ENCODE data around the gene LRRC4C.

LRRC4C gene

DNA sequence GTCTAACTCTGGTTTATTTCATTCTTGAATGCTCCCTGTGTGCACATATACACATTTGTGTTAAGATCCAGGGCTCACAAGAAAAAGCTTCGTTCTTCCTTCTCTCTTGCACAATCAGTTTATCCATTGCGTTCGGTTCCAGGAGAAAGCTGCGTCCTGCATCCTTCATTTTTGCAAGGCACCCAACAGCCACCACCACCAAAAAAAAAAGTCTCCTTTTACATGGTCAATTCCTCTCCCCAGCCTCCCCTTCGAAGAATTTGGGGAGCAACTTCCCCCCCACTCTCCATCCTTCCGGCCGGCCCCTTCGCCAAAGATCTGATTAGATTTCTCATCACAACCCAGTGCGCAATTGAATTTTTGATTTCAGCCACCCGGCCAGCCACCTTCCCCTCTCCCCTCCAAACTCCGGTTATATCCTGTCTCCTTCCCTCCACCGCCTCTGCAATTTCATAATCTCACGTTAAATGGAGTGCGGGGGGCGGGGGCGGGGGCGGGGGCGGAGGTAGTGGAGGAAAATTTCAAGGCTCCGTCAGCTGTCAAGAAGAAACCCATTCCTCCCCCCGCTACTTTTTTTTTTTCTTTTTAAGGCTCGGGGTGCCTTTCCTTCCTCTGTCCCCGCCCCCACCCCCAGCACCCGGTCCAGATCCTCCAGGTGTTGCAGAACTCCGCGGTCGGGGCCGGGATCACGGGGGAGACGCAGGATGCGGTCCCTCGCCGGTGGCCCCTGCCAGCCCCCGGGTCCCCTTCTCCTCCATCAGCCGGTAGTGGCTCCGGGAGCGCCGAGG lies 1166.5 kb downstream of the LRRC4C start:
- Histone ChIP-seq H3K4me3 (ENCODE audit: low read depth, low read length) (peak overlapping the region; percentile 81), H3K9me3 (ENCODE audit: control insufficient read depth, insufficient read depth, low read depth, low read length) (no peaks in the 10 kb centered on the region), H3K27me3 (ENCODE audit: control insufficient read depth, insufficient read depth, low read length) (peaks cover 50% of the 10 kb centered on the region), H3K4me1 (ENCODE audit: control insufficient read depth, insufficient read depth, low read length) (peaks cover 11% of the 10 kb centered on the region), H3K36me3 (ENCODE audit: control insufficient read depth, insufficient read depth, low read length) (no peaks in the 10 kb centered on the region), H3K27ac (ENCODE audit: low read depth, low read length) (no peak overlapping the region), H3K9ac (ENCODE audit: low read length) (peak overlapping the region; percentile 13)

DNA sequence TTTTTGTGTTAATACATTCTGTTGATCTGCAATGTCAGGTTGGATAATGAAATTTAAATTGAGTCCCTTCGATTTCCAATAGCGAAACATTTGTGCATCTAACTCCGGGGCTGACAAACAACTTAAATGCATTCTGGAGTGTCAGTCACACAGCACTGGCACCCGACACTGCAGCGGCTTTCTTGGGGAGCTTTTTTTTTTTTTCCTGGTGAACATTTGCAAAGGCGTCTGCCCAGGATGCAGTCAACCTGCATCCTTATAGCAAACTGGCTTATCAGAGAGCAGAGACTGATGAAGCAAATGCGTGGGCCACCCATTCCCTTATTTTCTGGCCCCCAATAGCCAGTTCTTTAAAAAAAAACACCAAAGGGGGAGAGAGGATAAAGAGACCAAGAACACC lies 1167.7 kb downstream of the LRRC4C start:
- H3K9me3 ChIP-seq (ENCODE audit: control insufficient read depth, insufficient read depth, low read depth, low read length) = no peaks in the 10 kb centered on the region
- no peaks in the 10 kb centered on the region for H3K36me3 ChIP-seq (ENCODE audit: control insufficient read depth, insufficient read depth, low read length)
- no peak overlapping the region for H3K9ac ChIP-seq (ENCODE audit: low read length)
- peaks cover 53% of the 10 kb centered on the region for H3K27me3 ChIP-seq (ENCODE audit: control insufficient read depth, insufficient read depth, low read length)
- peak overlapping the region; percentile 81; the same call in 1 of the 2 replicates for H3K4me3 ChIP-seq (ENCODE audit: low read depth, low read length)
- H3K27ac ChIP-seq (ENCODE audit: low read depth, low read length) = no peak overlapping the region
- peaks cover 11% of the 10 kb centered on the region for H3K4me1 ChIP-seq (ENCODE audit: control insufficient read depth, insufficient read depth, low read length)

DNA sequence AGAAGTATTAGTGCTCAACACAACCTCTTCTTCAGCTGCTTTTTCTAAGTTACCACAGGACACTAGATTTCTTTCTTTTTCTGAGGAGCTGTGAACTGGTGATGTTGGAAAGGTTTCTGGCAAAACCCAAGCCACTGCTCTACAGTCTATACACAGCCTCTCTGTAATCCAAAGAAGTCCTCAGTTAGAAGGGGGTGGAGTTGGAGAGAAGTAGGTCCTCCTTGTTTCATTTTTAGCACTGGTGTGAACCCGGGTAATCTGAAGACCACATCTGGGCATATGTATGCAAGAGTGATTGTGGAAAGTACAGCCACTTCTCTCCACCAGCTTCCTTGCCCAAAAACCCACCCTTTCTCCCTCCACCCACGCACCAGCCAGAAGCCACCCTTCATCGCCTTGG lies 1168.1 kb downstream of the LRRC4C start:
- peak overlapping the region; percentile 34; the same call in 1 of the 2 replicates for H3K4me3 ChIP-seq (ENCODE audit: low read depth, low read length)
- H3K9ac ChIP-seq (ENCODE audit: low read length) = no peak overlapping the region
- H3K4me1 ChIP-seq (ENCODE audit: control insufficient read depth, insufficient read depth, low read length) = peaks cover 11% of the 10 kb centered on the region
- no peaks in the 10 kb centered on the region for H3K9me3 ChIP-seq (ENCODE audit: control insufficient read depth, insufficient read depth, low read depth, low read length)
- H3K36me3 ChIP-seq (ENCODE audit: control insufficient read depth, insufficient read depth, low read length) = no peaks in the 10 kb centered on the region
- H3K27me3 ChIP-seq (ENCODE audit: control insufficient read depth, insufficient read depth, low read length) = peaks cover 53% of the 10 kb centered on the region
- H3K27ac ChIP-seq (ENCODE audit: low read depth, low read length) = no peak overlapping the region

DNA sequence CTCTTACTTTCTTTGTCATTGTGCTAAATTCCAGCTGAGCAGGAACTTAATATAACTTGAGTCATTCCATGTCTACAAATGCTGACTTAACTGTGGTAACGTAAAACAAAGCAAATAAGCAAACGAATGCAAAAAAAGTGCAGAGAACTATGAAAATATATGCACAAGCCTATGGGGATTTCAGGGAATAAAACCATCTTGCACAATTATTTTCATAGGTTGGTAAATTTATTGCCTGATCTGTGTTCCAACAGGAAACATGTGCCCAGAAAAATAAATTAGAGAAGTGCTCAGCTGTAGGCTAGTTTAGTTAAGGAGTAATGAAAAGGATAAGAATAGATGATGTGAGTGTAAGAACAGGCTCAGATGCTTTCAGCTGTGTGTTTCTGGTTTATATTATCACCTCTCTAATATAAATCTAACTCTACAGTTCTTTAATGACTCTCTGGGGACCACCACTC lies 1169.3 kb downstream of the LRRC4C start:
- no peaks in the 10 kb centered on the region for H3K36me3 ChIP-seq (ENCODE audit: control insufficient read depth, insufficient read depth, low read length)
- H3K27me3 ChIP-seq (ENCODE audit: control insufficient read depth, insufficient read depth, low read length) = peaks cover 53% of the 10 kb centered on the region
- H3K9me3 ChIP-seq (ENCODE audit: control insufficient read depth, insufficient read depth, low read depth, low read length) = no peaks in the 10 kb centered on the region
- H3K9ac ChIP-seq (ENCODE audit: low read length) = no peak overlapping the region
- H3K27ac ChIP-seq (ENCODE audit: low read depth, low read length) = no peak overlapping the region
- peaks cover 11% of the 10 kb centered on the region for H3K4me1 ChIP-seq (ENCODE audit: control insufficient read depth, insufficient read depth, low read length)
- H3K4me3 ChIP-seq (ENCODE audit: low read depth, low read length) = no peak overlapping the region

DNA sequence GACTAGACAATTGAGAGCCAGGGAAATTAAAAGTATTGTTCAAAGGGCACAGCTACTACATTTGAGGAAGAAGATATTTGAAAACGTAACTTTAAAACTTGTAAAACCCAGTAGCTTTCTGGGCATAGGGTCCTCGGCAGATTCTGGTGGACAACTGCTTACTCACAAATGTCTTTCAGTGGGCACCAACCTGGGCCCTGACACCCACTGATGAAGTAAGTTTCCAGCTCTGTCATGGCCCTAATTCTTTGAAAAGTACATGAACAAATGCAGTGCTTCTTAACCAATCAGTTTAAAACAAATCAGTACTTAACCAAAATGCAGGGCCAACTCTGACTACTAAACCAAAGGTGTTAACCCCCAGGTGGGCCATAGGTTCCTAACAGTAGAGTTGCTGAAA lies 1170.1 kb downstream of the LRRC4C start:
- Histone ChIP-seq H3K9me3 (ENCODE audit: control insufficient read depth, insufficient read depth, low read depth, low read length) (no peaks in the 10 kb centered on the region), H3K9ac (ENCODE audit: low read length) (no peak overlapping the region), H3K4me1 (ENCODE audit: control insufficient read depth, insufficient read depth, low read length) (peaks cover 11% of the 10 kb centered on the region), H3K36me3 (ENCODE audit: control insufficient read depth, insufficient read depth, low read length) (no peaks in the 10 kb centered on the region), H3K27me3 (ENCODE audit: control insufficient read depth, insufficient read depth, low read length) (peaks cover 53% of the 10 kb centered on the region), H3K4me3 (ENCODE audit: low read depth, low read length) (no peak overlapping the region), H3K27ac (ENCODE audit: low read depth, low read length) (no peak overlapping the region)

DNA sequence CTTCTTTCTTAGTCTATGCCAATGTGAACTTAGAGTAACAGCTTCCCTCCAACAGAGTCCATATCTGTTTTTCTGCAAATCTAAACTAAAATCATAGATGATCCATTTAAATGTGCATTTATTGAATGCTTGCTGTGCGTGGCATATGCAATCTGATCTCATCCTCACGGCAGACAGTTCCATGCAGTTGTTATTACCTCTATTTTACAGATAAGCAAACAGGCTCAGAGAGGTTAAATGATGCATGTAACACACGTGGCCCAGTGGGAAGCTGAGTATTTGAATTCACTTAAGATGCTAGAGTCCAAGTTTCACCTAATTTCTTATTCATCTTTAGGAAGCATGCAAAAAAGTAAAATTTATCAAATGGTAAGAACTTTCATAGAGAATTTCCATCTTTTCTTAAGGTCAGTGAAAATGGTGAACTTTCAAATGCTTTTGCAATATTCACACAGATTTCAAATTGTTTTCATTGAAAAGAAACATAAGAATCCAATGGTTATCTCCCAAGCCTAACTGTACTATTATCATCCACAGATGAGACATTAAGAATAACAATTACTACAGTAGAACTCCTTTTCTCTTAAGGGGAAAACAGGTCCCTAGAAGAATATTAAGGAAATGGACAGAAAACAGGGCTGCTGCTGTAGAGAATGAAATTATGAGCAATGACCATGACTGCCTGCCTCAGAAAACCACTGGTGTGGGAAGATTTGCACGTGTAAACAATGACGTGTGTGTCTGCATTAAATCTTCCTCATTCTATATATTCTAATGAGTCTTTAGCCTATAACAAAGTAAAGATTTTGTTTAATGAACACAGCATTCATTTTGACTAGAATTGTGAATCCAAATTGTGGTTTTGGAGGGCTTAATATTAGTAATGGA lies 1171.3 kb downstream of the LRRC4C start:
- H3K36me3 ChIP-seq (ENCODE audit: control insufficient read depth, insufficient read depth, low read length) = no peaks in the 10 kb centered on the region
- H3K4me3 ChIP-seq (ENCODE audit: low read depth, low read length) = no peak overlapping the region
- H3K27me3 ChIP-seq (ENCODE audit: control insufficient read depth, insufficient read depth, low read length) = peaks cover 53% of the 10 kb centered on the region
- H3K4me1 ChIP-seq (ENCODE audit: control insufficient read depth, insufficient read depth, low read length) = peaks cover 11% of the 10 kb centered on the region
- H3K9me3 ChIP-seq (ENCODE audit: control insufficient read depth, insufficient read depth, low read depth, low read length) = no peaks in the 10 kb centered on the region
- no peak overlapping the region for H3K9ac ChIP-seq (ENCODE audit: low read length)
- H3K27ac ChIP-seq (ENCODE audit: low read depth, low read length) = no peak overlapping the region

DNA sequence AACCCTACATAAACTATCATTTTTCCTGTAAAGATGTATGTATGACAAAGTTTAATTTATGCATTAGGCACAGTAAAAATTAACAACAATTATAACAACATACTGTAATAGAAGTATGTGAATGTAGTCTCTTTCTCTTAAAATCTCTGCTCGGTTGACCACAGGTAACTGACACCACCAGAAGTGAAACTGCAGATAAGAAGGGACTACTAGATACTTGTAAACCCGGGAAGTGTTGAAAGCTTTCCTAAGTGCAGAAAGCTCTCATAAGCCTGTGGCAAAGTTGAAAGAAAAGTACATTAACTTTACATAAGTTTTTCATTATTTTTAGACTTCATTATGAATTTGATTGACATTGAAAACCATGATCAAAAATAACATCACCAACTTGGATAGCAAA lies 1173.3 kb downstream of the LRRC4C start:
- no peak overlapping the region for H3K4me3 ChIP-seq (ENCODE audit: low read depth, low read length)
- H3K9ac ChIP-seq (ENCODE audit: low read length) = no peak overlapping the region
- no peaks in the 10 kb centered on the region for H3K9me3 ChIP-seq (ENCODE audit: control insufficient read depth, insufficient read depth, low read depth, low read length)
- H3K4me1 ChIP-seq (ENCODE audit: control insufficient read depth, insufficient read depth, low read length) = peaks cover 11% of the 10 kb centered on the region
- H3K27me3 ChIP-seq (ENCODE audit: control insufficient read depth, insufficient read depth, low read length) = peaks cover 34% of the 10 kb centered on the region
- H3K27ac ChIP-seq (ENCODE audit: low read depth, low read length) = no peak overlapping the region
- H3K36me3 ChIP-seq (ENCODE audit: control insufficient read depth, insufficient read depth, low read length) = no peaks in the 10 kb centered on the region

DNA sequence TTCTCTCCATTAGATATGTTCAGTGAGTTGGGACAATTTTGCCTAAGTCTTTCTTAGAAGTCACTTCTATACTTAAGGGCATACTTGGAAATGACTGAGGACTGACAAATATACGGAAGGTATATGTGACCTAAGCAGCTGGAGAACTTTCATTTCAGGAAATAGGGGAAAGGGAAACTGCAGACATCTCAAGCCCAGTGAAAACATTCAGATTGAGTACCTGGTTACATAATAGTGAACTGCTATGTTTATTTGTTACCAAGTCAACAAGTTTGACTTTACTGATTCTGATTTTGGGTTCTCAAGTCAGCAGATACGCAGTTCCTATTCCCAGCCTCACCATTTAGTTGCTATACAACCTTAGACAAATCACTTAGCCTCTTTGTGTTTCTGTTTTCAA lies 1173.9 kb downstream of the LRRC4C start:
- no peak overlapping the region for H3K4me3 ChIP-seq (ENCODE audit: low read depth, low read length)
- H3K9me3 ChIP-seq (ENCODE audit: control insufficient read depth, insufficient read depth, low read depth, low read length) = no peaks in the 10 kb centered on the region
- peaks cover 13% of the 10 kb centered on the region for H3K4me1 ChIP-seq (ENCODE audit: control insufficient read depth, insufficient read depth, low read length)
- H3K27ac ChIP-seq (ENCODE audit: low read depth, low read length) = no peak overlapping the region
- no peak overlapping the region for H3K9ac ChIP-seq (ENCODE audit: low read length)
- peaks cover 29% of the 10 kb centered on the region for H3K27me3 ChIP-seq (ENCODE audit: control insufficient read depth, insufficient read depth, low read length)
- H3K36me3 ChIP-seq (ENCODE audit: control insufficient read depth, insufficient read depth, low read length) = no peaks in the 10 kb centered on the region

DNA sequence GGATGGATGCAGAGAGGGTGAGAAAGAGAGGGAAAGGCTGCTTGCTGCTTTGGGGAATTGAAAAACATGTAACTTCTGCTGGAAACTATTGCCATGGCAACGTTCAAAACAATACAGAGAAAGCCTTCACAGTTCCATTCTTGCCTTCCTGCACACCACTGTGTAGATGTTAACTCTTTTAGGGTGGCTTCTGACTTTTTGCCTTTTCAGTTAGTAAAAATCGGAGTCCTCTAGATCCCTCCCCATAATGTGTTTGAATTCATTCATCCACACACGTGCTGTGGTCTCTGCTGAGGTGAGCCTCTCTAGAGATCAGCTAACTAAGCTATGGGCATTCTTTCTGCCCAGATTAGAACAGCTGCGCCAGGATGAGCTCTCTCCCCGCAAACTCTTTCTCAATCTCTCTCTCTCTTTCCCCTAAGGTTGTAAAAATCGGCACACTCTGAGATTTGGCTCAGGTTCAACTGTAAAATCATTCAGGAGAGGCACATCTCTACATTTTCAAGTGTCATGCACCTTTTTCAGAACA lies 1178.3 kb downstream of the LRRC4C start:
- H3K27ac ChIP-seq (ENCODE audit: low read depth, low read length) = no peak overlapping the region
- 0 out of 2 replicates have a peak, but pooled peaks cover 6% of the 10 kb centered on the region for H3K27me3 ChIP-seq (ENCODE audit: control insufficient read depth, insufficient read depth, low read length)
- peaks cover 8% of the 10 kb centered on the region for H3K4me1 ChIP-seq (ENCODE audit: control insufficient read depth, insufficient read depth, low read length)
- H3K4me3 ChIP-seq (ENCODE audit: low read depth, low read length) = no peak overlapping the region
- no peak overlapping the region for H3K9ac ChIP-seq (ENCODE audit: low read length)
- H3K9me3 ChIP-seq (ENCODE audit: control insufficient read depth, insufficient read depth, low read depth, low read length) = no peaks in the 10 kb centered on the region
- no peaks in the 10 kb centered on the region for H3K36me3 ChIP-seq (ENCODE audit: control insufficient read depth, insufficient read depth, low read length)

DNA sequence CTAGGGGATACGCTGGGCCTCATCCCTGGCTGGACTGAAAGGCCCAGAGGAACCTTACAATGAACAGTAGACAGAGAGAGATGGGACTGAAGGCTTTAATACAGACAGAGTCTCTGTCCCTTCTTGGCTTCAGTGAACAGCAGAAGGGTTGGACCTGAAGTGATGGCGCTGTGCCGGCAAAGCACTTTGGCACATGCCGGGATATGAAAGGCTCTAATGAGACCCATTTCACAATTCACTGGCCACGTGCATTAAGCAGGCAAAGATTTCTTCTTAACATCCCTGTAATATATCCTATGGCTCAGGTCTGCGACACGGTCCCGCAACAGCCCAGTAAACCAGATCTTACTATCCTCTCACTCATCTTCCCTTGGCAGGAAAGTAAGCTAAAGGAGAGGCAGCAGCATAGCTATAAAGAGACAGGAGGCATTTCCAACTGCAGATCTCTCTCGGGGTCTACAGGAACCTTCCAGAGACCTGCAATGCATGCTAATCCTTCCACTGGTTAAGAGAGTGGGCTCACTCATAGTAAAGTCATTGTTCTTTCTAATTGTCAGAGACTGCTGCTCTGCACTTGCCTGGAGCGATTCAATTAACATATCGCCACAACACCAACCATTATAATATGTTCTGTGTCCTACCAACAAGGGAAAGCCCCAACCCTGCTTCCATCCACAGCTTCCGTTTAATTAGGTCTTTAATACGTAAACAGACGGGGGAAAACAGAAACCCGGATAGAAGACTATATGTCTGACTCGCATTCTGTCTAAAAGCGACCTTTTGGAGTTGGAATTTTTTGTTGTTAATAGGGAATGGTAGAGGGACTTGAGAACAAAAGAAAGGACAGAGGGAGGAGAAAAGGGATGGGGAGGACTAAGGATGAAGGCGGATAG lies 1179.0 kb downstream of the LRRC4C start:
- Histone ChIP-seq H3K27me3 (ENCODE audit: control insufficient read depth, insufficient read depth, low read length) (0 out of 2 replicates have a peak, but pooled peaks cover 6% of the 10 kb centered on the region), H3K27ac (ENCODE audit: low read depth, low read length) (no peak overlapping the region), H3K4me1 (ENCODE audit: control insufficient read depth, insufficient read depth, low read length) (peaks cover 8% of the 10 kb centered on the region), H3K4me3 (ENCODE audit: low read depth, low read length) (no peak overlapping the region), H3K9me3 (ENCODE audit: control insufficient read depth, insufficient read depth, low read depth, low read length) (no peaks in the 10 kb centered on the region), H3K9ac (ENCODE audit: low read length) (no peak overlapping the region), H3K36me3 (ENCODE audit: control insufficient read depth, insufficient read depth, low read length) (no peaks in the 10 kb centered on the region)

All from HUES6 (cell line).